Activated naive CD8-positive, alpha-beta T cell treated with anti-CD3 and anti-CD28 coated beads, Interleukin-2, amount 50 U/mL, for 24 hours (primary cell): Measurements from ENCODE around the gene IL12RB2.
"Not testable (repeated sequence)": the region's sequence is repeated elsewhere in the genome, so short reads cannot be mapped to it uniquely, and the experiment has no call there.

ENCODE experiments used
- ATAC-seq: fragments of 150-1000 bp; cut with Tn5 transposase; one replicate; pipeline ENCODE4 v1.10.0; 2021
- DNase-seq: peaks from one replicate; pipeline ENCODE4 v3.0.0; 2021
- H3K27ac Mint-ChIP-seq: one replicate; pipeline ENCODE4 v1.8.0; 2021; ENCODE audit warnings: mild to moderate bottlenecking, mixed read lengths
- H3K27me3 Mint-ChIP-seq: one replicate; pipeline ENCODE4 v1.8.0; 2021; ENCODE audit warnings: mixed read lengths
- H3K36me3 Mint-ChIP-seq: one replicate; pipeline ENCODE4 v1.8.0; 2021; ENCODE audit warnings: low read depth, mixed read lengths
- H3K4me1 Mint-ChIP-seq: one replicate; pipeline ENCODE4 v1.8.0; 2021; ENCODE audit warnings: mixed read lengths
- H3K4me3 Mint-ChIP-seq: one replicate; pipeline ENCODE4 v1.8.0; 2021; ENCODE audit warnings: mild to moderate bottlenecking, moderate library complexity, mixed read lengths
- H3K9me3 Mint-ChIP-seq: one replicate; pipeline ENCODE4 v1.8.0; 2021; ENCODE audit warnings: mixed read lengths

The IL12RB2 gene

GRCh38 chr1:67407498-67407897 lies 99.8 kb downstream of the IL12RB2 start:
- H3K36me3 Mint-ChIP-seq = peaks cover 42% of the 10 kb centered on the region
- ATAC-seq = no peak
- no peaks in the 10 kb centered on the region for H3K27me3 Mint-ChIP-seq
- no peak overlapping the region for H3K27ac Mint-ChIP-seq
- no peaks in the 10 kb centered on the region for H3K9me3 Mint-ChIP-seq
- no peak for DNase-seq
- H3K4me1 Mint-ChIP-seq = peaks cover 2% of the 10 kb centered on the region
- no peak overlapping the region for H3K4me3 Mint-ChIP-seq

GRCh38 chr1:67408148-67408547 lies 100.5 kb downstream of the IL12RB2 start:
- H3K27ac Mint-ChIP-seq = peak overlapping the region; percentile 47
- ATAC-seq (no peak), DNase-seq (no peak)
- peaks cover 2% of the 10 kb centered on the region for H3K4me1 Mint-ChIP-seq
- no peaks in the 10 kb centered on the region for H3K9me3 Mint-ChIP-seq
- peaks cover 45% of the 10 kb centered on the region for H3K36me3 Mint-ChIP-seq
- no peak overlapping the region for H3K4me3 Mint-ChIP-seq
- no peaks in the 10 kb centered on the region for H3K27me3 Mint-ChIP-seq

GRCh38 chr1:67413101-67413500 lies 105.4 kb downstream of the IL12RB2 start:
- peaks cover 81% of the 10 kb centered on the region for H3K36me3 Mint-ChIP-seq
- H3K27me3 Mint-ChIP-seq, H3K27ac Mint-ChIP-seq, ATAC-seq, H3K4me3 Mint-ChIP-seq, H3K9me3 Mint-ChIP-seq, DNase-seq: not testable (repeated sequence)
- peaks cover 37% of the 10 kb centered on the region for H3K4me1 Mint-ChIP-seq

GRCh38 chr1:67414574-67414973 lies 106.9 kb downstream of the IL12RB2 start:
- Mint-ChIP-seq H3K27ac (peak overlapping the region; percentile 39), H3K36me3 (peaks cover 91% of the 10 kb centered on the region), H3K4me3 (no peak overlapping the region), H3K27me3 (no peaks in the 10 kb centered on the region), H3K4me1 (peaks cover 44% of the 10 kb centered on the region), H3K9me3 (no peaks in the 10 kb centered on the region)
- ATAC-seq (no peak), DNase-seq (no peak)

GRCh38 chr1:67415041-67415440 lies 107.4 kb downstream of the IL12RB2 start:
- no peaks in the 10 kb centered on the region for H3K27me3 Mint-ChIP-seq
- peak overlapping the region; percentile 29 for H3K27ac Mint-ChIP-seq
- H3K9me3 Mint-ChIP-seq = no peaks in the 10 kb centered on the region
- no peak overlapping the region for H3K4me3 Mint-ChIP-seq
- peaks cover 49% of the 10 kb centered on the region for H3K4me1 Mint-ChIP-seq
- ATAC-seq (no peak), DNase-seq (no peak)
- H3K36me3 Mint-ChIP-seq = peaks cover 91% of the 10 kb centered on the region

- H3K36me3 Mint-ChIP-seq = peaks cover 95% of the 10 kb centered on the region
- H3K27ac Mint-ChIP-seq, DNase-seq, ATAC-seq, H3K27me3 Mint-ChIP-seq, H3K9me3 Mint-ChIP-seq, H3K4me3 Mint-ChIP-seq: not testable (repeated sequence)
- peaks cover 74% of the 10 kb centered on the region for H3K4me1 Mint-ChIP-seq
Observed at GRCh38 chr1:67417733-67418132, 110.1 kb downstream of the IL12RB2 start.

GRCh38 chr1:67418839-67419586 lies 111.3 kb downstream of the IL12RB2 start:
- peaks cover 95% of the 10 kb centered on the region for H3K36me3 Mint-ChIP-seq
- H3K4me3 Mint-ChIP-seq = peak overlapping the region; percentile 42
- no peaks in the 10 kb centered on the region for H3K27me3 Mint-ChIP-seq
- no peaks in the 10 kb centered on the region for H3K9me3 Mint-ChIP-seq
- H3K27ac Mint-ChIP-seq = peak overlapping the region; percentile 31
- H3K4me1 Mint-ChIP-seq = peaks cover 83% of the 10 kb centered on the region
- ATAC-seq (no peak), DNase-seq (no peak)

- peak overlapping the region; percentile 57 for H3K4me3 Mint-ChIP-seq
- no peaks in the 10 kb centered on the region for H3K9me3 Mint-ChIP-seq
- H3K4me1 Mint-ChIP-seq = peaks cover 87% of the 10 kb centered on the region
- no peak for ATAC-seq
- H3K36me3 Mint-ChIP-seq = peaks cover 95% of the 10 kb centered on the region
- H3K27ac Mint-ChIP-seq = peak overlapping the region; percentile 67
- no peak for DNase-seq
- no peaks in the 10 kb centered on the region for H3K27me3 Mint-ChIP-seq
Observed at GRCh38 chr1:67420835-67421492, 113.3 kb downstream of the IL12RB2 start.

GRCh38 chr1:67427465-67427864 lies 119.8 kb downstream of the IL12RB2 start:
- Mint-ChIP-seq H3K9me3 (no peaks in the 10 kb centered on the region), H3K27me3 (no peaks in the 10 kb centered on the region), H3K36me3 (peaks cover 74% of the 10 kb centered on the region), H3K4me3 (peak overlapping the region; percentile 88), H3K27ac (peak overlapping the region; percentile 96), H3K4me1 (peaks cover 69% of the 10 kb centered on the region)
- DNase-seq = no peak
- no peak for ATAC-seq

- Mint-ChIP-seq H3K27me3 (no peaks in the 10 kb centered on the region), H3K4me3 (peak overlapping the region; percentile 88), H3K4me1 (peaks cover 68% of the 10 kb centered on the region), H3K27ac (peak overlapping the region; percentile 96), H3K9me3 (no peaks in the 10 kb centered on the region), H3K36me3 (peaks cover 70% of the 10 kb centered on the region)
- ATAC-seq (no peak), DNase-seq (no peak)
Observed at GRCh38 chr1:67427947-67428346, 120.3 kb downstream of the IL12RB2 start.

GRCh38 chr1:67429011-67429527 lies 121.4 kb downstream of the IL12RB2 start:
- ATAC-seq (peak; percentile 5), DNase-seq (peak; percentile 45)
- H3K4me3 Mint-ChIP-seq = peak overlapping the region; percentile 88
- H3K27ac Mint-ChIP-seq = peak overlapping the region; percentile 96
- H3K9me3 Mint-ChIP-seq = no peaks in the 10 kb centered on the region
- peaks cover 69% of the 10 kb centered on the region for H3K4me1 Mint-ChIP-seq
- peaks cover 60% of the 10 kb centered on the region for H3K36me3 Mint-ChIP-seq
- H3K27me3 Mint-ChIP-seq = no peaks in the 10 kb centered on the region

- Mint-ChIP-seq H3K27ac (peak overlapping the region; percentile 96), H3K36me3 (peaks cover 53% of the 10 kb centered on the region), H3K27me3 (no peaks in the 10 kb centered on the region), H3K4me1 (peaks cover 69% of the 10 kb centered on the region), H3K4me3 (peak overlapping the region; percentile 88), H3K9me3 (no peaks in the 10 kb centered on the region)
- no peak for ATAC-seq
- peak; percentile 39 for DNase-seq
Observed at GRCh38 chr1:67429528-67430357, 122.1 kb downstream of the IL12RB2 start.

GRCh38 chr1:67430358-67431155 lies 122.9 kb downstream of the IL12RB2 start, which contains the start of gene SERBP1:
Gene SERBP1, minus strand, starts transcription at chr1:67430402. Its CDS starts 102 bp downstream, at chr1:67430300.
- DNase-seq (peak; percentile 93), ATAC-seq (peak; percentile 93)
- H3K9me3 Mint-ChIP-seq = no peaks in the 10 kb centered on the region
- H3K4me1 Mint-ChIP-seq = peaks cover 66% of the 10 kb centered on the region
- H3K27me3 Mint-ChIP-seq = no peaks in the 10 kb centered on the region
- H3K27ac Mint-ChIP-seq = peak within 1 kb of the TSS; percentile 96
- H3K36me3 Mint-ChIP-seq = peaks cover 45% of the 10 kb centered on the region
- H3K4me3 Mint-ChIP-seq = peak within 1 kb of the TSS; percentile 88
